Cortex of kidney (tissue), 1 donor: Measurements from ENCODE around the gene CYP2C19.
"Not testable (repeated sequence)": the region's sequence is repeated elsewhere in the genome, so short reads cannot be mapped to it uniquely, and the experiment has no call there.

Experiments used
- DNase-seq: peaks from one replicate; lab custom pipeline; 2025; lab: John Stamatoyannopoulos, UW

CYP2C19 gene

DNA sequence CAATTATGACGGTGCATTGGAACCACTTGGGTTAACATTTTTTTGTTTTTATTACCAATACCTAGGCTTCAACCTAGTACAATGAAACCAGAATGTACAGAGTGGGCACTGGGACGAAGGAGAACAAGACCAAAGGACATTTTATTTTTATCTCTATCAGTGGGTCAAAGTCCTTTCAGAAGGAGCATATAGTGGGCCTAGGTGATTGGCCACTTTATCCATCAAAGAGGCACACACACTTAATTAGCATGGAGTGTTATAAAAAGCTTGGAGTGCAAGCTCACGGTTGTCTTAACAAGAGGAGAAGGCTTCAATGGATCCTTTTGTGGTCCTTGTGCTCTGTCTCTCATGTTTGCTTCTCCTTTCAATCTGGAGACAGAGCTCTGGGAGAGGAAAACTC lies at the start of gene CYP2C19:
TSS of gene CYP2C19 (plus strand) at position 289 of the 400 bp plus-strand sequence. CDS start at position 314, 25 bp downstream.
- no peak for DNase-seq

DNA sequence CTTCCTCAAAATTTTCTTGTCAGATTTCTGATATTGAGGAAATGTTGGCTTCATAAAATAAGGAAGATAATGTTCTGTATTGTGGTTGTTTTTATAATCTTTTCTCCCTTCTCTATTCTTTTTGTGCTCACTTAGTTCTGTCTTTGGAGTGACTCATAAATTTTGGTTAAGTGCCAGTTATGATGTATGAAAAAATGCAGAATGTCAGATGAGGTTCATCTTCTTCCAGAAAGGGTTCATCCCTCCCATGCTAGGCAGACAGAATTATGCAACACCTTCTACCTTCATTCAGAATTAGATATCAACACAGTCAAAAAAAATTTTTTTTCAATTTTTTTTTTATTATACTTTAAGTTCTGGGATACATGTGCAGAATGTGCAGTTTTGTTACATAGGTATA lies 36.6 kb upstream of the CYP2C19 start:
- DNase-seq = no peak

DNA sequence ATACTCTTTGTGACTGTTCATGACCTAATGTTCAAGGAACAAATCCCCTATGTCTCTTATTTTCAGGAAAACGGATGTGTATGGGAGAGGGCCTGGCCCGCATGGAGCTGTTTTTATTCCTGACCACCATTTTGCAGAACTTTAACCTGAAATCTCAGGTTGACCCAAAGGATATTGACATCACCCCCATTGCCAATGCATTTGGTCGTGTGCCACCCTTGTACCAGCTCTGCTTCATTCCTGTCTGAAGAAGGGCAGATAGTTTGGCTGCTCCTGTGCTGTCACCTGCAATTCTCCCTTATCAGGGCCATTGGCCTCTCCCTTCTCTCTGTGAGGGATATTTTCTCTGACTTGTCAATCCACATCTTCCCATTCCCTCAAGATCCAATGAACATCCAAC lies 27.3 kb upstream of the CYP2C19 start:
- DNase-seq = no peak

DNA sequence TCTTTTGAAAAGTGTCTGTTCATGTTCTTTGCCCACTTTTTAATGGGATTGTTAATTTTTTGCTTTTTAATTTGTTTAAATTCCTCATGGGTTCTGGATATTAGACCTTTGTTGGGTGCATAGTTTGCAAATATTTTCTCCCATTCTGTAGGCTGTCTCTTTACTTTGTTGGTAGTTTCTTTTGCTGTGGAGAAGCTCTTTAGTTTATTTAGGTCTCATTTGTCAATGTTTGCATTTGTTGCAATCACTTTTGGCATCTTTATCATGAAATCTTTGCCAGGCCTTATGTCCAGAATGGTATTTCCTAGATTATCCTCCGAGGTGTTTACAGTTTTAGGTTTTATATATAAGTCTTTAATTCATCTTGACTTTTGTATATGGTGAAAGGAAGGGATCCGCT lies 23.9 kb upstream of the CYP2C19 start:
- no peak for DNase-seq

DNA sequence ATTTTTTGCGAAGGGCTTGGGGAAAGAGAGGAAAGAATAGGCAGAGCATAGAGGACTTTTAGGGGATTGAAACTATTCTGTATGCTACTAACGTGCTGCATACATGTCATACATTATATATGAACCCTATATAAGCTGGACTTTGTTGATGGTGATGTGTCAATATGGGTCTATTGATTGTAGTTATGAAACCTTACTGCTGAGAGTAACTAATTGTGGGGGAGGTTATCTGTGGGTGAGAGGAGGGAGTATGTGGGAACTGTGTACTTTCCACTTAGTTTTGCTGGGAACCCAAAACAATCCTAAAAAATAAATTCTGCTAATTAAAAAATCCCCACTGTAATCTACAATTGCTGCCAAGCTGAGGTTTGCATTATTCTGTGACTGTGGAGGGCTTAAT lies 15.3 kb upstream of the CYP2C19 start:
- no peak for DNase-seq

DNA sequence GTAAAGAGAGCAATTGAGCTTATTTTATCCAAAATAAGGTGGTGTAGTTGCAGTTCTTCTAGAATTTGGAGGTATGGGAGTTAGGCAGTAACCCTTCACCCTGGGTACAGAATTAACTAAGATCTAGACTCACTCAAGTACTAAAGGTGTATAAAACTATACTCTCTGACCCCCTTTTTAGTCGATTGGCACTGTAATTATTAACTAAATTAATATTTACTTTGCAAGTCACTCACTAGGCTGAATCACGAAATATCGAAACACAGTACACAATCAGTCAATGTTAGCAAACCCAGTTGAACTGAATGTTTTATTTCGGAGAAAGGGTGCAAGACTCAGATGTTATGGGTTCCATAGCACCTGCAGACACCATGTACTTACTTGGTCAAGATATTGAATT lies 14.6 kb upstream of the CYP2C19 start:
- DNase-seq = no peak

DNA sequence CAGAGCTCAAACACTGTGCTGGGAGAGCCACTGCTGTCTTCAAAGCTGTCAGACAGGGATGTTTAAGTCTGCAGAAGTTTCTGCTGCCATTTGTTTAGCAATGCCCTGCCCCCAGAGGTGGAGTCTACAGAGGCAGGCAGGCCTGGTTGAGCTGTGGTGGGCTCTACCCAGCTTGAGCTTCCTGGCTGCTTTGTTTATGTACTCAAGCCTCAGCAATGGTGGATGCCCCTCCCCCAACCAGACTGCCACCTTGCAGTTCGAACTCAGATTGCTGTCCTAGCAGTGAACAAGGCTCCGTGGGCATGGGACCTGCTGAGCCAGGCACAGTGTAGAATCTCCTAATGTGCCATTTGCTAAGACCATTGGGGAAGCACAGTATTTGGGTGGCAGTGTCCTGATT lies 4.6 kb upstream of the CYP2C19 start:
- no peak for DNase-seq

DNA sequence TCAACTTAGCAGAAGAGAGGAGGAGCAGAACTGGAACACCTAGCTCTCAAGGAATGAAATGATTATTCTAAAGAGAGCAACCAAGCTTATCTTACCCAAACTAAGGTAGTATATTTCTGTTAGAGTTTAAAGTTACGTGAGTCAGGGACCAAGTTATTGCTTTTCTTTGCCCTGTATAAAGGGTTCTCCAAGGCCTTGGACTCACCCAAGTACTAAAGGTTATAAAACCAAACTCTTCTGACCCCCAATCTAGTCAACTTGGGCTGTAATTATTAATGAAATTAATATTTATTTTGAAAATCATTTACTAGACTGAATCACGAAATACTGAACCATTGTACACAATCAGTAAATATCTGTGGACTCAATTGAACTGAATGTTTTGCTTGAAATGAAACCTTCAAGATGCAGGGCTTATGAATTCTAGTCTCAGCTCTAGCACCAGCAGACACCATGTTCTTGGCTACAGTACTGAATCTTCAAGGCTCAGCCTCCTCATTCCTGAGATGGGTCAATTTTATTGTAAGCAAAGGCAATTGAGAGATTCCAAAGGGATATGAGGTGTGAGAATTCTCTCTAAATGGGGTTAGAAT lies 1.8 kb upstream of the CYP2C19 start:
- no peak for DNase-seq

DNA sequence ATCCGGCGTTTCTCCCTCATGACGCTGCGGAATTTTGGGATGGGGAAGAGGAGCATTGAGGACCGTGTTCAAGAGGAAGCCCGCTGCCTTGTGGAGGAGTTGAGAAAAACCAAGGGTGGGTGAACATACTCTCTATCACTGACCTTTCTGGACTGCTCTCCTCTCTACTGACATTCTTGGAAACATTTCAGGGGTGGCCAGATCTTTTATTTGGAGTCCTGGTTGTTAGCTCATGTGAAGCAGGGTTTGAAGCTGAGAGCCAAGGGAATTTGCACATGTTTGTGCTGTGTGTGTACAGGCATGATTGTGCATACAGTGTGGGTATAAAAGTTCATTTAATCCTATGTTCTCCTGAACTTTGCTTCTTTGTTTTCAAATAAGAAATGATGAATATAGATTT lies 12.9 kb downstream of the CYP2C19 start:
- not testable (repeated sequence) for DNase-seq

DNA sequence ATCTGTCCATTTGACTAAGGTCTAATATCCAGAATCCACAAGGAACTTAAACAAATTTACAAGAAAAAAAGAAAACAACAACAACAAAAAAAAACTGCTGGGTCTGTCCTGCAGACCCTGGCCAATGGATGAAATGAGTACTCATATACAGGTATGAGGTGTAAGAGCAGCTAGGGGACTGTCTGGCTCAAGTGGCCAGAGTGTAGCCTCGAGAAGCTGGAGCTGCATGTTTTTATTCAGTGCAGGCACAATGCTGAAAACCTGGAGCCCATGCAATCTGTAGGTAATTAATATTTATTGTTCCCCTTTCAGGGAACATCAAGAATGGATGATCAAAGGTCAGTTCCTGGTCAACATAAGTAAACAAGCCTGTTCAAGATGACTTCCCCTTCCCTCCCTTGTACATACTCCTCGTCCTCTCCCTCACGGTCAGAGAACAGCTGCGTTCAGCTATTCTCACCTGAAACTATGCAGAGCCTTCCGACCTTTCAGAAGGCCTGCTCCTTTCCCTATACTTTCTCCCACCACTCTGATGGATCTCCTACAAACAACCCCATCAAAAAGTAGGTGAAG lies 15.5 kb downstream of the CYP2C19 start:
- no peak for DNase-seq

DNA sequence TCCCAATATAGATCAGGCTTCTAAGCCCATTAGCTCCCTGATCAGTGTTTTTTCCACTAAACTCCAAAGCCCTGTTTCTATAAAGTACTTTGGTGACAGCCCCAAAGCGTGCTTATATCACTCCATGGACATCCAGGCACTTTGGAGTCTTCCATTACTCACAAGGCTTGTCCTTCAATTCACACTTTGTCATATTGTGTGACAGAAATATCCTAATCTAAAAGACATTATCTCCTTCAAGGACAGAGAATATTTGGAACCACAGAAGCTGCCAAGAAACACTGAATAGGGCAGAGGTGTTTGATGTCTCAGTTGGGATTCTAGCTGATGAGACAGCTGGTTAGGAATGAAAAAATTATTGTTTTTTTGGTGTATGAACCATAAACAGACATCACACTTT lies 18.4 kb downstream of the CYP2C19 start:
- no peak for DNase-seq

DNA sequence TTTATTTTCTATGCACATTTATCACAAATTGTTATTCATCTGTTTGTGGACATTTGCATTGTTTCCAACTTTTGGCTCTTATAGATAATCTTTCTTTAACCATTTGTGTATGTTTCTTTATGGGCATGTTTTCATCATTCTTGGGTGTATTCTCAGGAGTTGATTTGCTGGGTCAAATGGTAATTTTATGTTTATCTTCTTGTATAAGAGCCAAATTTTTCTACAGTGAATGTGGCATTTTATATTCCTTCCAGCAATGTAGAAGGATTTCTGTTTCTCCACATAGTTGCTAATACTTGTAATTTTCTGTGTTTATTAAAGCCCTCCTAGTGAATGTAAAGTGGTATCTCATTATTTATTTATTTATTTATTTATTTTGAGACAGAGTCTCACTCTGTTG lies 21.8 kb downstream of the CYP2C19 start:
- DNase-seq = no peak

DNA sequence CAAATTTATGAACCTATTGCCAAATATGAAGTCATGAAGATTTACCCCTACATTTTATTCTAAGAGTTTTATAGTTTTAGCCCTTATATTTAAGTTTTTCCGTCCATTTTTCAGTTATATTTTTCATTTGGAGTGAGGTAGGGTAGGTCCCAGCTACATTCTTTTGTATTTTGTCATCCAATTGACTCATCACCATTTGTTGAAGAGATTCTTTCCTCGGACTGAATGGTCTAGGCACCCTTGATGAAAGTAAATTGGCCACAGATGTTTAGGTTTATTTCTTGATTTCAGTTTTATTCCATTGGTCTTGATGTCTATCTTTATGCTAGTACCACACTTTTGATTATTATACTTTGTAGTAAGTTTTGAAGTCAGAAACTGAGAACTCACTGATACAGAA lies 22.7 kb downstream of the CYP2C19 start:
- DNase-seq = no peak

DNA sequence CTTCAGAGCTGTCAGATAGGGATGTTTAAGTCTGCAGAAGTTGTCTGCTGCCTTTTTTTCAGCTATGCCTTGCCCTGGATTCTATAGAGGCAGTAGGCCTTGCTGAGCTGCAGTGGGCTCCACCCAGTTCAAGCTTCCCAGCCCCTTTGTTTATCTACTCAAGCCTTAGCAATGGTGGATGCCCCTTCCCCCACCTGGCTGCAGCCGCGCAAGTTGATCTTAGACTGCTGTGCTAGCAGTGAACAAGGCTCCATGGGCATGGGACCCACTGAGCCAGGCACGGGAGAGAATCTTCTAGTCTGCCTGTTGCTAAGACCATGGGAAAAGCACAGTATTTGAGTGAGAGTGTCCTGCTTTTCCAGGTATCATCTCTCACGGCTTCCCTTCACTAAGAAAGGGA lies 38.1 kb downstream of the CYP2C19 start:
- not testable (repeated sequence) for DNase-seq

DNA sequence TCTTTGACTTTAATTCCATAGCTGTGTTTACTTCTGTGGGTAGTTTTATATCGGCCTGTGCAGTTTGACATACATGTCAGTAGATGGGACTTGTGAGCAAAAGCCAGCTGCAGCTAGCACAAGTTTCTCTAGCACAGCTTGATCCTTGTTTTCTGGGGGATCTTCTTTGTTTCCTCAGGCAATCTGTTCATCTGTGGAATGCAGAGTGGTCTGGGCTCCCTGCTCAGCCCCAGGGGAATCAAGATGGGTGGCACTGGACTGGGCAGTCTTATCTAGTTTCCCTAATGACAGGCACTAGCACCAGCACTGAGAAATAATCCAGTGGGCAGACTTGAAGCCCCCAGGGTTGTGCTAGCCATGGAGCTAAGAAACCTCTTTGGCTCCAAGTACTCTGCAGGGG lies 40.8 kb downstream of the CYP2C19 start:
- no peak for DNase-seq

DNA sequence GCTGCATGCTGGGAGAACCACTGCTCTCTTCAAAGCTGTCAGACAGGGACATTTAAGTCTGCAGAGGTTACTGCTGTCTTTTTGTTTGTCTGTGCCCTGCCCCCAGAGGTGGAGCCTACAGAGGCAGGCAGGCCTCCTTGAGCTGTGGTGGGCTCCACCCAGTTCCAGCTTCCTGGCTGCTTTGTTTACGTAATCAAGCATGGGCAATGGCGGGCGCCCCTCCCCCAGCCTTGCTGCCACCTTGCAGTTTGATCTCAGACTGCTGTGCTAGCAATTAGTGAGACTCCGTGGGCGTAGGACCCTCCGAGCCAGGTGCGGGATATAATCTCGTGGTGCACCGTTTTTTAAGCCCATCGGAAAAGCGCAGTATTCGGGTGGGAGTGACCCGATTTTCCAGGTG lies 67.5 kb downstream of the CYP2C19 start:
- DNase-seq = not testable (repeated sequence)

DNA sequence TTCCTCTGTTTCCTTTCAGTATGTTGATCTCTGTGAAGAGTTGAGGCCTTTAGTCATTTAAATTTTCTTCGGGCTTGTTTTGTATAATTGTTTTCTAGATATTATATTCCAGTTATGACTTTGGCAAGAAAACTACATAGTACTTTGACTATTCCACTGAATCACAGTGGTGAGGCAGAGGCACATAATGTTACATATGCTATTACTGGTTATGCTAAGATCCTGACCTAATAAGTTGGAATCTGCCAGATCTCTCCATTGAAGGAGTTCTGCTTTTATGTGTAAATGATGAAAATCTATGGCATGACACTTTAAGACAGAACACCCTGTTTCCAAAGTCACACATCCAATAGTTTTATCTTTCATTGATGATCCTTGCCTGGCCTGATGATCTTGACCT lies 83.7 kb downstream of the CYP2C19 start:
- no peak for DNase-seq

DNA sequence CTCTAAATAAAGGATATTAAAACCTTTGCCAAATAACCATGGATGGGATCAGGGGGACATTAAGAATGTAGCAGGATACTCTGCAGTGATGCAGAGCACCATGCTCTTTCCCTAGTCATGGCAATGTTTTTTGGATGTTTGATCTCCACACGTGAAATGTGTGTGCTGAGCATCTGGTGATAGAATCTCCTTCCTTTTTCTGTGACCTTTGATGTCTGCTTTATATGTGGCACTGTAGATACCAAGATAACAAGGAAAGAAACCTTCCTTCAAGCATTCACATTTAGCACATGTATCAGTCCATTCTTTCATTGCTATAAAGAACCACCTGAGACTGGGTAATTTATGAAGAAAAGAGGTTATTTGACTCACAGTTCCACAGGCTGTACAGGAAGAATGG lies 88.3 kb downstream of the CYP2C19 start:
- no peak for DNase-seq

DNA sequence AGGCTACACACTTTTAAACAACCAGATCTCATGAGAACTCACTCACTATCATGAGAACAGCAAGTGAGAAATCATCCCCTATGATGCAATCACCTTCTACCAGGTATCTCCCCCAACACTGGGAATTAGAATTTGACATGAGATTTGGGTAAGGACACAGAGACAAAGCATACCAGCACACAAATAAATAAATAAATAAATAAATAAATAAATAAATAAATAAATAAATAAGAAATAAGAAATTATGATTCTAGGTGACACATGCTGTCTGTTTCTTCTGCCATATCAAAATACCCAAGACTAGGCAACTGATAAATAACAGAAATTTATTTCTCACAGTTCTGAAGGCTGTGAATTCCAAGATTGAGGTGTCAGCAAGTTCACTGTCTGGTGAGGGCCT lies 88.8 kb downstream of the CYP2C19 start:
- DNase-seq = no peak

DNA sequence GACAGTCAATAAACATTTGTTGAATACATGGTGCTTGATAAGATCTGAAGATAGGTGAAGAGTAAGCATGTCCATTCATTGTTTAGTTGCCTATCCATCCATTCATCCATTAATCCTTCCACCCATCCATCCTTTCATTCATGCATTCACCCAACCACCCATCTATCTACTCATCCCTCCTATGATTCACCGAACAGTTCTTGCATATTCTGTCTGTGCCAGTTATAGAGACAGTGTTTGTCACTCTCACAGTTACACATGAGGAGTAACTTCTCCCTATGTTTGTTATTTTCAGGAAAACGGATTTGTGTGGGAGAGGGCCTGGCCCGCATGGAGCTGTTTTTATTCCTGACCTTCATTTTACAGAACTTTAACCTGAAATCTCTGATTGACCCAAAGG lies 90.0 kb downstream of the CYP2C19 start:
- no peak for DNase-seq

DNA sequence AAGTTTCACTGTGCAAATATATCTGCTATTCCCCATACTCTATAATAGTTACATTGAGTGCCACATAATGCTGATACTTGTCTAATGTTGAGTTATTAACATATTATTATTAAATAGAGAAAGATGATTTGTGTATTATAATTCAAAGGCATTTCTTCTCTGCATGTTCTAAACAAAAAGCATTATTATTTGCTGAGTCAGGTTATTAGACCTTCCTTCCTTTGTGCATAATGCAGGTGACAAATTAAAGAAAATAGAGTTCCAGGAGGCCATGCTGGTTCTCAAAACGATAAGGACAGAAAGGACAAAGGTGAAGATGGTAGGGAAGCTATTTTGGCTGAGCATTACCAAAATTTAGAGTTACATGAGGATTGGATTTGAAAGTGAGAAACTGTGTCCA lies 90.6 kb downstream of the CYP2C19 start:
- no peak for DNase-seq

DNA sequence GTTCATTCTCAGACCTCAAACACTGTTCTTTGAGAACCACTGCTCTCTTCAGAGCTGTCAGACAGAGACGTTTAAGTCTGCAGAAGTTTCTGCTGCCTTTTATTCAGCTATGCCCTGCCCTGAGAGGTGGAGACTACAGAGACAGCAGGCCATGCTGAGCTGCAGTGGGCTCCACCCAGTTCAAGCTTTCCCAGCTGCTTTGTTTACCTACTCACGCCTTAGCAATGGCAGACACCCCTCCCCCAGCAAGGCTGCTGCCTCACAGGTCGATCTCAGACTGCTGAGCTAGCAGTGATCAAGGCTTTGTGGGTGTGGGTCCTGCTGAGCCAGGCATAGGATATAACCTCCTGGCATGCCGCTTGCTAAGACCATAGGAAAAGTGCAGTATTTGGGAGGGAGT lies 95.5 kb downstream of the CYP2C19 start:
- DNase-seq = no peak

DNA sequence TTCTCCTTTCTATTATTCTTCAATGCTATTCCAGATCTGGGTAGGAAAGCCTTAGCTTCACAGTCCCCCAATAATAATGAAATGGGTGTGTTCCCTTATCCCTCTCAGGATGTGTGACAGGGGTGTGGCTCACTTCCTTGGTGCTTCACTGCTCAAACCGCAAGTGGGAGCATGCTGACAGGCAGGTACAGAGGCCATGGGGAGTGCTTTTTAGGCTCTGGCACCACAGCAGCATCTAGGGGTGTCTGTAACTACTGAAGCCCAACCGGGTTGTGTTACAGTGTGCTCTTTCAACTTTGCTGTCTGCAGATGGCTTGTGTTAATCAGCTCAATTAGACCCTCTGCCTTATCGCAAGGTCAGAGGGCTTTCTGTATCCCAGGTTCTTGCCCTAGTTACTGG lies 96.6 kb downstream of the CYP2C19 start:
- no peak for DNase-seq

DNA sequence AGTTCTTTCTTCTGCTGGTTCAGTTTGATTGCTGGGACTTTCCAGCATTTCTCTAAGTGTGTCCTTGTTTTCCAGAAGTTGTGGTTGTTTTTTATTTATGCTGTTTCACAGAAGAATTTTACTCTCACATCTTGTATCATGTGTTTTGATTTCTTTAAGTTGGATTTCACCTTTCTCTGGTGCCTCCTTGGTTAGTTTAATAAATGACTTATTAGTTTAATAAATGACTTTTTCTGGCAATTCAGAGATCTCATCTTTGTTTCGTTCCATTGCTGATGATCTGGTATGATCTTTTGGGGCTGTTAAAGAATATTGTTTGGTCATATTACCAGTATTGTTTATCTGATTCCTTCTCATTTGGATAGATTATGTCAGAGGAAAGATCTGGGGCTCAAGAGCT lies 116.2 kb downstream of the CYP2C19 start:
- no peak for DNase-seq
